ENCODE measurements around the gene TTBK2.

Gene TTBK2

DNA sequence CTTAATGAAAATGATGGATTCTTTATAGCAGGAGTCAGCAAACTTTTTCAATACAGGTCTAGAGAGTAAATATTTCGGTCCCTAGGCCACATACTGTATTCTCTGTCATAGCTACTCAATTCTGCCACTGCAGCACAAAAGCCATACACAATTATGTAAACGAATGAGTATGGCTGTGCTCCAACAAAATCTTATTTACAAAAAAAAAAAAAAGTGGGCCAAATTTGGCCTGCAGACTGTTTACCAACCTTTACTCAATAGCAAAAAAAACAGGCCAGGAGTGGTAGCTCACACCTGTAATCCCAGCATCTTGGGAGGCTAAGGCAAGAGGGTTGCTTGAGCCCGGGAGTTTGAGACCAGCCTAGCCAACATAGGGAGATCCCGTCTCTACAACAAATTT lies 41.1 kb downstream of the TTBK2 start:
- H3K4me3 ChIP-seq (replicated peaks; ENCODE audit: low read depth, low read length) = no peak overlapping the region
- TF ChIP-seq, protein P1, sequence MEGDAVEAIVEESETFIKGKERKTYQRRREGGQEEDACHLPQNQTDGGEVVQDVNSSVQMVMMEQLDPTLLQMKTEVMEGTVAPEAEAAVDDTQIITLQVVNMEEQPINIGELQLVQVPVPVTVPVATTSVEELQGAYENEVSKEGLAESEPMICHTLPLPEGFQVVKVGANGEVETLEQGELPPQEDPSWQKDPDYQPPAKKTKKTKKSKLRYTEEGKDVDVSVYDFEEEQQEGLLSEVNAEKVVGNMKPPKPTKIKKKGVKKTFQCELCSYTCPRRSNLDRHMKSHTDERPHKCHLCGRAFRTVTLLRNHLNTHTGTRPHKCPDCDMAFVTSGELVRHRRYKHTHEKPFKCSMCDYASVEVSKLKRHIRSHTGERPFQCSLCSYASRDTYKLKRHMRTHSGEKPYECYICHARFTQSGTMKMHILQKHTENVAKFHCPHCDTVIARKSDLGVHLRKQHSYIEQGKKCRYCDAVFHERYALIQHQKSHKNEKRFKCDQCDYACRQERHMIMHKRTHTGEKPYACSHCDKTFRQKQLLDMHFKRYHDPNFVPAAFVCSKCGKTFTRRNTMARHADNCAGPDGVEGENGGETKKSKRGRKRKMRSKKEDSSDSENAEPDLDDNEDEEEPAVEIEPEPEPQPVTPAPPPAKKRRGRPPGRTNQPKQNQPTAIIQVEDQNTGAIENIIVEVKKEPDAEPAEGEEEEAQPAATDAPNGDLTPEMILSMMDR (IDR thresholded peaks at IDR 0.05; ENCODE audit: low read depth, low read length, missing control alignments) = no peak
- DNase-seq (ENCODE audit: extremely low read depth, low read depth) = no peak

DNA sequence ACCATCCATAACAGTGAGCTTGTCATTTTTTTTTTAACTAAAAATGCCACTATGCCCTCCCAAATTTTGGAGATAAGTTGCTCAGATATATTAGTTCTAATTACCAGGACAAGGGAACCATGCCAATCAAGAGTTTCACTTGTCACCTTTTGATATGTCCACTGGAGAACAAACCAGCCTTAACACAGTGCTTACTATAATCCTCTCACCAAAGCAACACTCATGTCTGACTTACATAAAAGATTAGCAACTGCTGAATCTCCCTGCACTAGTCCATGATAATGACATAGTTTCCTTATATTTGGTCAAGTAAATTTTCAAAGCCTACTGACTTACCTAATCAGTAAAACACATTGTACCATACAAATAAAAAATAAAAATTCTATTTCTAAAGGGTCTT lies 44.4 kb downstream of the TTBK2 start:
- no peak overlapping the region for H3K4me3 ChIP-seq (replicated peaks; ENCODE audit: low read depth, low read length)
- TF ChIP-seq, protein P1 (IDR thresholded peaks at IDR 0.05; ENCODE audit: low read depth, low read length, missing control alignments) = no peak
- no peak for DNase-seq (ENCODE audit: extremely low read depth, low read depth)

DNA sequence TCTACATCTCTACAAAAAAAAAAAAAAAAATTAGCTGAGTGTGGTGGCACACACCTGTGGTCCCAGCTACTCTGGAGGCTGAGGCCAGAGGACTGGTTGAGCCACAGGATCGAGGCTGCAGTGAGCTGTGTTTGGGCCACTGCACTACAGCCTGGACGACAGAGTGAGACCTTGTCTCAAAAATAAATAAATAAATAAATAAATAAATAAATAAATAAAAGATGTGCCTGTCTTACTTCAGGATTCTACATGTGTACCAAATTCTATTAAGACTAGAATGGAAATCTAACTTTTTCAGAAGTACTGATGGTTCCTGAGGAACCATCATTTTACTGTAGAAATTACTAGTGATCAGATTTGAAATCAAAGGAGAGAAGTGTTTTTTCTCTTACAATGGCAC lies 51.9 kb downstream of the TTBK2 start:
- no peak overlapping the region for H3K4me3 ChIP-seq (replicated peaks; ENCODE audit: low read depth, low read length)
- DNase-seq (ENCODE audit: extremely low read depth, low read depth) = no peak
- TF ChIP-seq, protein P1 (IDR thresholded peaks at IDR 0.05; ENCODE audit: low read depth, low read length, missing control alignments) = no peak

DNA sequence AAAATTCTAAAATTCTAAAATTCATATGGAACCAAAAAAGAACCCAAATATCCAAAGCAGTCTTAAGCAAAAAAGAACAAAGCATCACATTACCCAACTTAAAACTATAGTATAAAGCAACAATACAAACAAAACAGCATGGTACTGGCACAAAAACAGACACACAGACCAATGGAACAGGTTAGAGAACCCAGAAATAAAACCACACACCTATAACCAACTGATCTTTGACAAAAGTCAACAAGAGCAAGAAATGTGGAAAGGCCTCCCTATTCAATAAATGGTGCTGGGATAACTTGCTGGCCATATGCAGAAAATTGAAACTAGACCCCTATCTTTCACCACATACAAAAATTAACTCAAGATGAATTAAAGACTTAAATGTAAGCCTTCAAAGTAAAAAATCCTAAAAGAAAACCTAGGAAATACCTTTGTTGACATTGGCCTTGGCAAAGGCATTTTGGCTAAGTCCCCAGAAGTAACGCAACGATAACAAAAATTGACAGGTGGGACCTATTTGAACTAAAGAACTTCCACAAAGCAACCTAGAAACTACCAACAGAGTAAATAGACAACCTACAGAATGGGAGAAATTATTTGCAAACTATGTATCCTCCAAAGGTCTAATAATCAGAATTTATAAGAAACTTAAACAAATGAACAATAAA lies 56.9 kb downstream of the TTBK2 start:
- no peak overlapping the region for H3K4me3 ChIP-seq (replicated peaks; ENCODE audit: low read depth, low read length)
- DNase-seq (ENCODE audit: extremely low read depth, low read depth) = no peak
- TF ChIP-seq, protein P1 (IDR thresholded peaks at IDR 0.05; ENCODE audit: low read depth, low read length, missing control alignments) = no peak

DNA sequence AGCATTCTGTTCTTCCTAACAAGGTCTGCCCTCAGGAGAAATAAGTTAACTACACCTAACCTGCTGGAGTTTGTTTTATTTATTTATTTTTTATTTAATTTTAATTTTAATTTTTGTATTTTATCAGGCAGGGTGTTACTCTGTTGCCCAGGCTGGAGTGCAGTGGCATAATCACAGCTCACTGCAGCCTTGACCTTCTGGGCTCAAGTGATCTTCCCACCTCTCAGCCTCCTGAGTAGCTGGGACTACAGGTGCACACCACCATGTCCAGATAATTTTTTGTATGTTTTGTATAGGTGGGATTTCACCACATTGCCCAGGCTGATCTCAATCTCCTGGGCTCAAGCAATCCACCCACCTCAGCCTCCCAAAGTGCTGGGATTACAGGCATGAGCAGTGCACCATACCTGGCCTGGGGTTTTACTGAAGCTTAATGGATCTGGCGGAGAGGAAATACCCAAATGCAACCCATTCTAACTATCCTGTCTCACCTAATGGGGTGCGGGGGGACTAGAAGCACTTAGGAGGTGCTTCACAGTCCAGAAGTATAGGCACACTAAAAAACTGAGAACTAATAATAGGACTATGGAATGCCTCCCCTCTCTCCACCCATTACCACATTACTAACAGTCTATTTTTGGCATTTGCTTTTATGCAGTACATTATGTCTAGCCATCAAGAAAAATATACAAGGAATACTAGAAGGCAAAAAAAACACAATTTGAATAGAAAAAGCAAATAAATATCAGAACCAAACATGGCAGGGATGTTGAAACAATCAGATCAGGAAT lies 61.4 kb downstream of the TTBK2 start:
- no peak for DNase-seq (ENCODE audit: extremely low read depth, low read depth)
- no peak overlapping the region for H3K4me3 ChIP-seq (replicated peaks; ENCODE audit: low read depth, low read length)
- TF ChIP-seq, protein P1 (IDR thresholded peaks at IDR 0.05; ENCODE audit: low read depth, low read length, missing control alignments) = no peak

DNA sequence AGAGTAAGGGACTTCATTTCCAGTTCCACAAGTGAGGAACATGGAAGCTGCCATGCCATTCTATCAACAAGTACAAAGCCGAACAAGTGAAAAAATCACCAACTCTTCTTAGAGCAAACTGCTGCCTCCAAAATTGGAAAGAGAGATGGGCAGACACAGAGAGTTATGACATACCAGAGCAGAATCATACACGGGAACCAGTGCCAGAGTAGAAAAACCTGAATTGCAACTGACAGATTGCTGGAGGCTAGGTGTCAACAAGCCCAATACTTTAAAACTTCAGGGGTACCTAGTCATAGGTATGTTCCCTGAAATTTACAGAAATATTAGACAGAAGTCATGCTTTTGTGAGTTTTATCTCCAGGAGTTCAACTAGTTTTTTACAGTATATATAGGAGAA lies 62.0 kb downstream of the TTBK2 start:
- TF ChIP-seq, protein P1 (IDR thresholded peaks at IDR 0.05; ENCODE audit: low read depth, low read length, missing control alignments) = no peak
- no peak for DNase-seq (ENCODE audit: extremely low read depth, low read depth)
- H3K4me3 ChIP-seq (replicated peaks; ENCODE audit: low read depth, low read length) = no peak overlapping the region

All from HFF-Myc (cell line).